NT2/D1 (cell line): ENCODE measurements around the gene SLC44A3.

Experiments
- DNase-seq: peaks from one replicate; pipeline ENCODE4 v3.0.0-alpha.2; 2011; ENCODE audit warnings: low read depth, low spot score
- H3K27me3 ChIP-seq: 2 replicates; pipeline ENCODE4 v1.6.0; 2011; ENCODE audit warnings: mild to moderate bottlenecking; ENCODE audit not compliant: insufficient read length, insufficient read depth
- H3K36me3 ChIP-seq: 2 replicates; pipeline ENCODE4 v1.6.1; 2011; ENCODE audit warnings: mild to moderate bottlenecking, low read length, mixed read lengths; ENCODE audit not compliant: insufficient read depth, insufficient read length
- H3K4me1 ChIP-seq: 2 replicates; pipeline ENCODE4 v1.5.1; 2011; ENCODE audit not compliant: insufficient read depth, insufficient read length
- H3K4me3 ChIP-seq: 2 replicates; pipeline ENCODE4 v1.5.1; 2011; ENCODE audit warnings: low read depth; ENCODE audit not compliant: insufficient read length
- H3K9ac ChIP-seq: 2 replicates; pipeline ENCODE4 v1.6.0; 2011; ENCODE audit warnings: low read depth; ENCODE audit not compliant: insufficient read length
- H3K9me3 ChIP-seq: 2 replicates; pipeline ENCODE4 v1.5.1; 2011; ENCODE audit warnings: mild to moderate bottlenecking, low read length; ENCODE audit not compliant: insufficient read depth
- SUZ12 ChIP-seq: IDR thresholded peaks from 2 replicates; pipeline ENCODE4 v1.6.1; 2011; ENCODE audit not compliant: insufficient read length, insufficient read depth; ENCODE audit errors: extremely low read depth
- YY1 ChIP-seq: IDR thresholded peaks from 2 replicates; pipeline ENCODE4 v1.6.1; 2011; ENCODE audit not compliant: insufficient read length, insufficient read depth
- ZNF274 ChIP-seq: IDR thresholded peaks from 2 replicates; pipeline ENCODE4 v1.6.1; 2011; ENCODE audit warnings: mild to moderate bottlenecking, low read depth, low read length

The SLC44A3 gene

GRCh38 chr1:94778808-94779207, 41.3 kb upstream of the SLC44A3 start:
- Histone ChIP-seq H3K9me3 (no peaks in the 10 kb centered on the region), H3K27me3 (no peaks in the 10 kb centered on the region), H3K9ac (no peak overlapping the region), H3K36me3 (no peaks in the 10 kb centered on the region), H3K4me3 (no peak overlapping the region), H3K4me1 (no peaks in the 10 kb centered on the region)
- no peak for DNase-seq
- no peak for TF ChIP-seq ZNF274

GRCh38 chr1:94783342-94784189, 36.6 kb upstream of the SLC44A3 start:
- no peak overlapping the region for H3K4me3 ChIP-seq
- H3K9me3 ChIP-seq: no peaks in the 10 kb centered on the region
- H3K27me3 ChIP-seq: no peaks in the 10 kb centered on the region
- no peak for DNase-seq
- TF ChIP-seq SUZ12 (no peak), YY1 (no peak), ZNF274 (no peak)
- H3K36me3 ChIP-seq: no peaks in the 10 kb centered on the region
- no peaks in the 10 kb centered on the region for H3K4me1 ChIP-seq
- H3K9ac ChIP-seq: no peak overlapping the region

- H3K36me3 ChIP-seq: no peaks in the 10 kb centered on the region
- H3K9ac ChIP-seq: no peak overlapping the region
- H3K4me3 ChIP-seq: no peak overlapping the region
- TF ChIP-seq SUZ12 (no peak), ZNF274 (no peak)
- H3K9me3 ChIP-seq: no peaks in the 10 kb centered on the region
- DNase-seq: no peak
- H3K27me3 ChIP-seq: no peaks in the 10 kb centered on the region
- no peaks in the 10 kb centered on the region for H3K4me1 ChIP-seq
These were observed 36.0 kb upstream of the SLC44A3 start for GRCh38 chr1:94784190-94784515.

- Histone ChIP-seq H3K27me3 (no peaks in the 10 kb centered on the region), H3K4me1 (no peaks in the 10 kb centered on the region), H3K36me3 (no peaks in the 10 kb centered on the region), H3K9ac (no peak overlapping the region), H3K9me3 (no peaks in the 10 kb centered on the region), H3K4me3 (no peak overlapping the region)
- TF ChIP-seq ZNF274 (no peak), SUZ12 (no peak), YY1 (no peak)
- DNase-seq: no peak
These were observed 32.5 kb upstream of the SLC44A3 start for GRCh38 chr1:94787691-94788090.

- TF ChIP-seq YY1 (no peak), ZNF274 (no peak), SUZ12 (no peak)
- H3K9ac ChIP-seq: no peak overlapping the region
- H3K36me3 ChIP-seq: no peaks in the 10 kb centered on the region
- H3K4me3 ChIP-seq: no peak overlapping the region
- no peaks in the 10 kb centered on the region for H3K9me3 ChIP-seq
- H3K27me3 ChIP-seq: no peaks in the 10 kb centered on the region
- DNase-seq: no peak
- H3K4me1 ChIP-seq: no peaks in the 10 kb centered on the region
These were observed 29.9 kb upstream of the SLC44A3 start for GRCh38 chr1:94790246-94790645.

GRCh38 chr1:94790670-94791069, 29.5 kb upstream of the SLC44A3 start:
- Histone ChIP-seq H3K36me3 (no peaks in the 10 kb centered on the region), H3K9ac (no peak overlapping the region), H3K4me3 (no peak overlapping the region), H3K4me1 (no peaks in the 10 kb centered on the region), H3K9me3 (no peaks in the 10 kb centered on the region), H3K27me3 (no peaks in the 10 kb centered on the region)
- no peak for DNase-seq
- no peak for TF ChIP-seq ZNF274
- no peak for TF ChIP-seq YY1
- TF ChIP-seq SUZ12: no peak

GRCh38 chr1:94792473-94793295, 27.5 kb upstream of the SLC44A3 start:
- no peak overlapping the region for H3K4me3 ChIP-seq
- TF ChIP-seq SUZ12: no peak
- TF ChIP-seq YY1: no peak
- TF ChIP-seq ZNF274: no peak
- H3K9ac ChIP-seq: no peak overlapping the region
- H3K36me3 ChIP-seq: no peaks in the 10 kb centered on the region
- no peaks in the 10 kb centered on the region for H3K4me1 ChIP-seq
- H3K9me3 ChIP-seq: no peaks in the 10 kb centered on the region
- H3K27me3 ChIP-seq: no peaks in the 10 kb centered on the region
- DNase-seq: no peak
